Testis (tissue), 3 donors: Measurements from ENCODE around the gene ISYNA1. TPM values are rescaled to one million over a fixed set of nuclear protein-coding genes. Genes with fewer than 3 reads are reported as not detected.

Experiments used
- DNase-seq: peaks from one replicate; pipeline ENCODE4 v3.0.0-alpha.2; 2019
- H3K27ac ChIP-seq, 2 donors: fragments of 200-600 bp; sonication (generic); one replicate each; pipeline ENCODE4 v1.5.1; 2019
- H3K27me3 ChIP-seq: fragments of 200-600 bp; sonication (generic); one replicate; pipeline ENCODE4 v1.5.1; 2019
- H3K36me3 ChIP-seq: fragments of 200-600 bp; sonication (generic); one replicate; pipeline ENCODE4 v1.5.1; 2017; ENCODE audit warnings: low read depth; ENCODE audit errors: missing control alignments
- H3K4me1 ChIP-seq: fragments of 200-600 bp; sonication (generic); one replicate; pipeline ENCODE4 v1.5.1; 2019
- H3K4me3 ChIP-seq, 2 donors: fragments of 200-600 bp; sonication (generic); one replicate each; pipeline ENCODE4 v1.5.1; 2017 to 2019
- H3K9me3 ChIP-seq: fragments of 200-600 bp; sonication (generic); one replicate; pipeline ENCODE4 v1.5.1; 2017
- CTCF ChIP-seq, 3 experiments: fragments of 450-650 bp in 2 of 3; fragments of 200-600 bp in 1 of 3; sonication (generic) in 1 of 3; IDR thresholded peaks; one replicate each; pipeline ENCODE4 v1.5.1; 2016 to 2019; ENCODE audit warnings: antibody characterized with exemption in 3 of 3, mild to moderate bottlenecking in 2 of 3, moderate library complexity in 1 of 3
- POLR2A ChIP-seq: fragments of 450-650 bp; IDR thresholded peaks from one replicate; pipeline ENCODE4 v1.6.1; 2017; ENCODE audit warnings: antibody characterized with exemption, mild to moderate bottlenecking, moderate library complexity
- WGBS, 2 donors: methylation state at CpG; one replicate each; pipeline ENCODE4 v1.1.5; 2018; 5-methylcytosine and 5-hydroxymethylcytosine counted together
- intact Hi-C: fragments of 100-400 bp; cut with DNase I; formaldehyde crosslinking; loops from one replicate; pipeline ENCODE4 v1.15.1; 2023; ENCODE audit warnings: low total_unique reads
- polyA plus RNA-seq: library from polyadenylated mRNA; stranded (reverse); fragments of 350-450 nt; fragmentation: Illumina TruSeq; extraction: RNeasy Lipid Tissue Mini Kit (QIAGEN cat#74804); gene quantifications from one replicate; pipeline ENCODE4 v1.2.3, GENCODE V29; 2014; ENCODE audit warnings: low read depth, low replicate concordance; ENCODE audit not compliant: insufficient read depth
- total RNA-seq, 2 donors: library from RNA; depleted of rRNA; stranded (reverse); fragments of >200 nt; gene quantifications; one replicate each; pipeline ENCODE4 v1.2.3, GENCODE V29; 2016

ISYNA1 gene
- total and polyA plus RNA-seq, 3 donors from 2014 or later = 493 to 1,122 (median 1,000) TPM

GRCh38 chr19:18438331-18439024, 545 bp upstream of the ISYNA1 start:
- Histone ChIP-seq H3K27ac (peak overlapping the region; percentile 71 to 88), H3K27me3 (no peaks in the 10 kb centered on the region), H3K9me3 (no peaks in the 10 kb centered on the region), H3K4me1 (peaks cover 53% of the 10 kb centered on the region), H3K36me3 (no peaks in the 10 kb centered on the region), H3K4me3 (peak overlapping the region; percentile 74 to 91)
- TF ChIP-seq CTCF (IDR thresholded peaks at IDR 0.05) (no peak), POLR2A (no peak)
- peak; percentile 88 for DNase-seq
- intact Hi-C loops = no loop called here
- 2 to 4% methylated on average over 13 to 24 of the region's 24 CpGs for WGBS, 2 donors

GRCh38 chr19:18436671-18437490, 1.1 kb downstream of the ISYNA1 start:
- WGBS, 2 donors = 20 to 62% methylated on average over 21 to 56 of the region's 67 CpGs
- intact Hi-C loops = no loop called here
- Histone ChIP-seq H3K4me3 (peak overlapping the region; percentile 74 to 91), H3K9me3 (no peaks in the 10 kb centered on the region), H3K4me1 (peaks cover 55% of the 10 kb centered on the region), H3K27me3 (no peaks in the 10 kb centered on the region), H3K36me3 (no peaks in the 10 kb centered on the region), H3K27ac (peak overlapping the region; percentile 71 to 88)
- DNase-seq = peak; percentile 92
- TF ChIP-seq CTCF (IDR thresholded peaks at IDR 0.05) (no peak), POLR2A (no peak)

GRCh38 chr19:18435842-18436670, 1.9 kb downstream of the ISYNA1 start:
- Histone ChIP-seq H3K27ac (peak overlapping the region in 1 of 2 donors; percentile 88), H3K36me3 (no peaks in the 10 kb centered on the region), H3K4me3 (peak overlapping the region; percentile 74 to 91), H3K4me1 (peaks cover 48% of the 10 kb centered on the region), H3K27me3 (no peaks in the 10 kb centered on the region), H3K9me3 (no peaks in the 10 kb centered on the region)
- intact Hi-C loops = no loop called here
- DNase-seq = no peak
- 65 to 73% methylated on average over 24 to 43 of the region's 46 CpGs for WGBS, 2 donors
- TF ChIP-seq CTCF (IDR thresholded peaks at IDR 0.05) (no peak), POLR2A (no peak)

GRCh38 chr19:18435178-18435841, 2.6 kb downstream of the ISYNA1 start:
- Histone ChIP-seq H3K4me1 (peaks cover 41% of the 10 kb centered on the region), H3K9me3 (no peaks in the 10 kb centered on the region), H3K4me3 (no peak overlapping the region), H3K36me3 (no peaks in the 10 kb centered on the region), H3K27me3 (no peaks in the 10 kb centered on the region), H3K27ac (no peak overlapping the region)
- WGBS, 2 donors = 70 to 76% methylated on average over 29 to 48 of the region's 49 CpGs
- intact Hi-C loops = no loop called here
- TF ChIP-seq CTCF (IDR thresholded peaks at IDR 0.05) = no peak
- TF ChIP-seq POLR2A = no peak
- DNase-seq = no peak
